ENCODE measurements around the gene KIF1B.

DNA sequence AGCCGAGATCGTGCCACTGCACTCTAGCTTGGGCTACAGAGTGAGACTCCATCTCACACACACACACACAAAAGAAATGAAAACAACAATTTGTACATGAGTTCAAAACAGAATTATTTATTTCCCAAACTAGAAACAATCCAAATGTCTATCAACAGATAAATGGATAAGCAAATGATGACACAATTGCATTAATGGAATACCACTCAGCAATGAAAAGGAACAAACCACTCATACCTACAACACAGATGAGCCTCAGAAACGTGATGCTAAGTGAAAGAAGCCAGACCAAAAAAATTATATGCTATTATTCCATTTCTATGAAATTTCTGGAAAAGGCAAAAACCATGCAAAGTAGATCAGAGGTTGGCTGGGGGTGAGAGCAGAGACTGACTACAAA, 186.5 kb downstream of the KIF1B start:
- TF ChIP-seq, protein P1, sequence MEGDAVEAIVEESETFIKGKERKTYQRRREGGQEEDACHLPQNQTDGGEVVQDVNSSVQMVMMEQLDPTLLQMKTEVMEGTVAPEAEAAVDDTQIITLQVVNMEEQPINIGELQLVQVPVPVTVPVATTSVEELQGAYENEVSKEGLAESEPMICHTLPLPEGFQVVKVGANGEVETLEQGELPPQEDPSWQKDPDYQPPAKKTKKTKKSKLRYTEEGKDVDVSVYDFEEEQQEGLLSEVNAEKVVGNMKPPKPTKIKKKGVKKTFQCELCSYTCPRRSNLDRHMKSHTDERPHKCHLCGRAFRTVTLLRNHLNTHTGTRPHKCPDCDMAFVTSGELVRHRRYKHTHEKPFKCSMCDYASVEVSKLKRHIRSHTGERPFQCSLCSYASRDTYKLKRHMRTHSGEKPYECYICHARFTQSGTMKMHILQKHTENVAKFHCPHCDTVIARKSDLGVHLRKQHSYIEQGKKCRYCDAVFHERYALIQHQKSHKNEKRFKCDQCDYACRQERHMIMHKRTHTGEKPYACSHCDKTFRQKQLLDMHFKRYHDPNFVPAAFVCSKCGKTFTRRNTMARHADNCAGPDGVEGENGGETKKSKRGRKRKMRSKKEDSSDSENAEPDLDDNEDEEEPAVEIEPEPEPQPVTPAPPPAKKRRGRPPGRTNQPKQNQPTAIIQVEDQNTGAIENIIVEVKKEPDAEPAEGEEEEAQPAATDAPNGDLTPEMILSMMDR (IDR thresholded peaks at IDR 0.05; ENCODE audit: insufficient read depth, low read length, poor library complexity, severe bottlenecking), result no peak
- no peak for TF ChIP-seq EZH2phosphoT487 (conservative IDR thresholded peaks at IDR 0.05; ENCODE audit: low read length)
